ENCODE data around the gene SF3B4. TPM values are rescaled to one million over a fixed set of nuclear protein-coding genes. Genes with fewer than 3 reads are reported as not detected.
"Not testable (repeated sequence)": the region's sequence is repeated elsewhere in the genome, so short reads cannot be mapped to it uniquely, and the experiment has no call there.

The SF3B4 gene
- total RNA-seq, 2 experiments from 2014 or later, result 16.7 to 70.4 TPM

GRCh38 chr1:149962736-149963135, 35.1 kb upstream of the SF3B4 start:
- CTCF ChIA-PET (ENCODE audit: unreplicated experiment), result interaction anchor here (0.9 to 1.0 kb wide), 2 partner anchors 203 to 224 kb away, joined by 3 to 5 read pairs; no protein-coding TSS in a partner anchor

GRCh38 chr1:149962039-149962647, 34.5 kb upstream of the SF3B4 start:
- H3K27ac ChIP-seq (ENCODE audit: low read depth, low read length, poor library complexity, severe bottlenecking), result no peak overlapping the region
- intact Hi-C loops (cut with micrococcal nuclease; ENCODE audit: unreplicated experiment), result loop anchor here (1.0 kb wide), 3 partner anchors 88 to 225 kb away; no protein-coding TSS in a partner anchor
- no peaks in the 10 kb centered on the region for H3K79me2 ChIP-seq (ENCODE audit: insufficient read depth, low read depth, low read length)
- no peaks in the 10 kb centered on the region for H3K36me3 ChIP-seq (ENCODE audit: insufficient read depth, low read length)
- ChIA-PET POLR2A (interaction anchor here (0.6 to 1.1 kb wide), 2 partner anchors 101 to 225 kb away, joined by 3 to 4 read pairs; no protein-coding TSS in a partner anchor), CTCF (ENCODE audit: unreplicated experiment) (interaction anchor here (0.9 to 1.0 kb wide), 2 partner anchors 204 to 225 kb away, joined by 3 to 5 read pairs; no protein-coding TSS in a partner anchor)
- H3K4me1 ChIP-seq (ENCODE audit: insufficient read depth, low read length, poor library complexity, severe bottlenecking), result peaks cover 4% of the 10 kb centered on the region
- H4K20me1 ChIP-seq (ENCODE audit: insufficient read depth, low read length), result no peaks in the 10 kb centered on the region
- H3K9me3 ChIP-seq (ENCODE audit: low read length), result no peaks in the 10 kb centered on the region
- no peak overlapping the region for H3K4me3 ChIP-seq (ENCODE audit: low read depth, low read length, poor library complexity, severe bottlenecking)
- no peaks in the 10 kb centered on the region for H3K9me2 ChIP-seq (ENCODE audit: insufficient read depth, low read length)
- BruUV-seq (replicated peaks), result no TSS peak
- TF ChIP-seq EZH2phosphoT487 (IDR thresholded peaks at IDR 0.05; ENCODE audit: borderline replicate concordance, low read depth, low read length) (no peak), CTCF (conservative IDR thresholded peaks at IDR 0.05; ENCODE audit: low read length) (peak; percentile 93)
- peak overlapping the region; percentile 74 for H2AFZ ChIP-seq (ENCODE audit: low read length)
- no peak overlapping the region for H3K4me2 ChIP-seq (ENCODE audit: low read length)
- DNase-seq (ENCODE audit: low spot score), result peak; percentile 80

More at GRCh38 chr1:149962736-149963135, 35.1 kb upstream of the SF3B4 start:
- H3K9me2 ChIP-seq (ENCODE audit: insufficient read depth, low read length), result no peaks in the 10 kb centered on the region
- peaks cover 4% of the 10 kb centered on the region for H3K4me1 ChIP-seq (ENCODE audit: insufficient read depth, low read length, poor library complexity, severe bottlenecking)
- no peak for TF ChIP-seq EZH2phosphoT487 (IDR thresholded peaks at IDR 0.05; ENCODE audit: borderline replicate concordance, low read depth, low read length)
- no peak for TF ChIP-seq CTCF (conservative IDR thresholded peaks at IDR 0.05; ENCODE audit: low read length)
- no TSS peak for BruUV-seq (replicated peaks)
- H3K9me3 ChIP-seq (ENCODE audit: low read length), result no peaks in the 10 kb centered on the region
- H3K27ac ChIP-seq (ENCODE audit: low read depth, low read length, poor library complexity, severe bottlenecking), result no peak overlapping the region
- intact Hi-C loops (cut with micrococcal nuclease; ENCODE audit: unreplicated experiment), result loop anchor here (1.0 kb wide), 3 partner anchors 88 to 225 kb away; no protein-coding TSS in a partner anchor
- no peaks in the 10 kb centered on the region for H4K20me1 ChIP-seq (ENCODE audit: insufficient read depth, low read length)
- H3K4me3 ChIP-seq (ENCODE audit: low read depth, low read length, poor library complexity, severe bottlenecking), result no peak overlapping the region
- no peaks in the 10 kb centered on the region for H3K79me2 ChIP-seq (ENCODE audit: insufficient read depth, low read depth, low read length)
- no peak overlapping the region for H3K4me2 ChIP-seq (ENCODE audit: low read length)
- no peaks in the 10 kb centered on the region for H3K36me3 ChIP-seq (ENCODE audit: insufficient read depth, low read length)
- no peak for DNase-seq (ENCODE audit: low spot score)
- H2AFZ ChIP-seq (ENCODE audit: low read length), result no peak overlapping the region
- POLR2A ChIA-PET, result interaction anchor here (1.1 kb wide), 1 partner anchor 224 kb away, joined by 4 read pairs; no protein-coding TSS in a partner anchor

- intact Hi-C loops (cut with micrococcal nuclease; ENCODE audit: unreplicated experiment); CTCF ChIA-PET (ENCODE audit: unreplicated experiment): not testable (repeated sequence)
Observed at GRCh38 chr1:149957548-149957947, 29.9 kb upstream of the SF3B4 start.

More at GRCh38 chr1:149957548-149957947, 29.9 kb upstream of the SF3B4 start:
- DNase-seq (ENCODE audit: low spot score); H3K4me3 ChIP-seq (ENCODE audit: low read depth, low read length, poor library complexity, severe bottlenecking); H2AFZ ChIP-seq (ENCODE audit: low read length); POLR2A ChIA-PET; H3K79me2 ChIP-seq (ENCODE audit: insufficient read depth, low read depth, low read length); H3K36me3 ChIP-seq (ENCODE audit: insufficient read depth, low read length); H3K4me1 ChIP-seq (ENCODE audit: insufficient read depth, low read length, poor library complexity, severe bottlenecking); H3K27ac ChIP-seq (ENCODE audit: low read depth, low read length, poor library complexity, severe bottlenecking); BruUV-seq (replicated peaks); H3K9me3 ChIP-seq (ENCODE audit: low read length); H4K20me1 ChIP-seq (ENCODE audit: insufficient read depth, low read length); H3K9me2 ChIP-seq (ENCODE audit: insufficient read depth, low read length); H3K4me2 ChIP-seq (ENCODE audit: low read length): not testable (repeated sequence)
